ENCODE measurements around the gene CPLX3. TPM values are rescaled to one million over a fixed set of nuclear protein-coding genes. Genes with fewer than 3 reads are reported as not detected.

The CPLX3 gene
- total and polyA plus RNA-seq, 2 of the 8 experiments (the other 6 are each of a cell fraction or from before 2014, with no cell fraction given), result 0.17 TPM; not detected in 1

GRCh38 chr15:74838137-74838516 is 11.7 kb downstream of the CPLX3 start:
- 0 out of 2 replicates have a peak, but pooled peaks cover 2% of the 10 kb centered on the region for H3K79me1 ChIP-seq (ENCODE audit: low read depth, low read length)
- H4K91ac ChIP-seq (replicated peaks; ENCODE audit: insufficient read length, low read length), result no peak overlapping the region
- H2BK12ac ChIP-seq (ENCODE audit: low read depth, low read length), result no peak overlapping the region
- H3K27me3 ChIP-seq (replicated peaks in 1 of 4; ENCODE audit: control insufficient read depth in 3 of 4, extremely low read depth in 1 of 4, insufficient read depth in 3 of 4, low read length in 3 of 4), result no peaks in the 10 kb centered on the region
- DNase-seq (ENCODE audit: low read depth in 1 of 2, low spot score in 2 of 2) (no peak), FAIRE-seq (no peak)
- H3K4me2 ChIP-seq (ENCODE audit: insufficient read depth in 1 of 2, low read depth in 2 of 2, low read length in 2 of 2), result no peak overlapping the region
- TF ChIP-seq SAP30 (IDR thresholded peaks at IDR 0.05; ENCODE audit: insufficient read depth, insufficient replicate concordance, low read length), result no peak
- no peak for TF ChIP-seq PHF8 (conservative IDR thresholded peaks at IDR 0.05; ENCODE audit: low read depth, low read length)
- TF ChIP-seq EZH2 (IDR thresholded peaks at IDR 0.05; ENCODE audit: low read depth, low read length, severe bottlenecking), result no peak
- TF ChIP-seq SUZ12 (IDR thresholded peaks at IDR 0.05; ENCODE audit: low read length), result no peak
- H3K27ac ChIP-seq (ENCODE audit: low read depth, low read length), result no peak overlapping the region
- no peaks in the 10 kb centered on the region for H3K9me3 ChIP-seq (ENCODE audit: insufficient read depth in 2 of 2, low read depth in 1 of 2, low read length in 1 of 2)
- no peak overlapping the region for H2AFZ ChIP-seq (ENCODE audit: low read length)
- H3K23me2 ChIP-seq (ENCODE audit: low read depth, low read length), result peaks cover 4% of the 10 kb centered on the region; the same call in 1 of the 2 replicates
- no peak overlapping the region for H3K4me3 ChIP-seq (ENCODE audit: extremely low read depth in 1 of 4, insufficient read depth in 2 of 4, low read depth in 3 of 4, low read length in 4 of 4)
- no peaks in the 10 kb centered on the region for H3K79me2 ChIP-seq (ENCODE audit: control insufficient read depth in 1 of 2, insufficient read depth in 2 of 2, low read length in 2 of 2)
- H3K4me1 ChIP-seq (replicated peaks in 1 of 4; ENCODE audit: control insufficient read depth in 3 of 4, insufficient read depth in 4 of 4, low read length in 3 of 4), result peaks cover 0 to 9% (median 5%) of the 10 kb centered on the region in 4 experiments; a peak in 6 of 7 replicates
- no peak overlapping the region for H3K14ac ChIP-seq (ENCODE audit: insufficient read length)
- H2BK120ac ChIP-seq (replicated peaks; ENCODE audit: low read depth, low read length), result no peak overlapping the region
- H3K56ac ChIP-seq (replicated peaks; ENCODE audit: insufficient read length, low read depth, low read length), result no peak overlapping the region
- 91% methylated on average over 10 of the region's 10 CpGs; no CpG with 5 or more reads in 1 of the 2 experiments for WGBS, 2 experiments (ENCODE audit: extremely low coverage in 1 of 2, insufficient coverage in 1 of 2, insufficient read length in 1 of 2, insufficient replicate concordance in 2 of 2, low coverage in 1 of 2, low lambda C conversion rate in 2 of 2, missing lambda C conversion rate in 1 of 2)
- H3K23ac ChIP-seq (ENCODE audit: insufficient read length), result no peak overlapping the region
- ChIA-PET CTCF (ENCODE audit: partially characterized antibody) (interaction anchor here (0.5 to 6.6 kb wide), 20 partner anchors 9 to 217 kb away, joined by 3 to 52 read pairs (median 4); partner anchors contain the start of gene CPLX3), POLR2A (ENCODE audit: partially characterized antibody) (interaction anchor here (0.9 kb wide), 1 partner anchor 16 kb away, joined by 3 read pairs; no protein-coding TSS in a partner anchor)
- no peak overlapping the region for H2AK5ac ChIP-seq (ENCODE audit: low read depth, low read length)
- H2BK5ac ChIP-seq (ENCODE audit: low read depth, low read length), result no peak overlapping the region
- no peak overlapping the region for H2BK15ac ChIP-seq (ENCODE audit: low read length)
- no peak overlapping the region for H3K18ac ChIP-seq (ENCODE audit: extremely low read depth, low read length)
- peaks cover 0 to 5% (median 2%) of the 10 kb centered on the region in 4 experiments; a peak in 3 of 8 replicates for H3K36me3 ChIP-seq (ENCODE audit: control insufficient read depth in 2 of 4, insufficient read depth in 4 of 4, low read length in 3 of 4)
- peaks cover 2% of the 10 kb centered on the region in 2 experiments for H4K20me1 ChIP-seq (replicated peaks in 1 of 2; ENCODE audit: control insufficient read depth in 1 of 2, insufficient read depth in 2 of 2, low read length in 2 of 2)
- H3K4ac ChIP-seq (replicated peaks; ENCODE audit: insufficient read length, low read depth, low read length), result no peak overlapping the region
- H4K5ac ChIP-seq (ENCODE audit: insufficient read length, low read depth, low read length), result no peak overlapping the region
- H4K8ac ChIP-seq (ENCODE audit: extremely low read depth, insufficient read depth, low read length), result peak overlapping the region; percentile 8; the same call in 1 of the 2 replicates
- H3K9ac ChIP-seq (replicated peaks in 1 of 4; ENCODE audit: extremely low read depth in 1 of 4, low read depth in 3 of 4, low read length in 3 of 4), result no peak overlapping the region
- no peak overlapping the region for H2BK20ac ChIP-seq (ENCODE audit: low read length)

Data from H1 (cell line).